ENCODE data around the gene OSGIN1.
A peak's percentile ranks its signal among the peaks of the same experiment; 100 is the strongest.

DNA sequence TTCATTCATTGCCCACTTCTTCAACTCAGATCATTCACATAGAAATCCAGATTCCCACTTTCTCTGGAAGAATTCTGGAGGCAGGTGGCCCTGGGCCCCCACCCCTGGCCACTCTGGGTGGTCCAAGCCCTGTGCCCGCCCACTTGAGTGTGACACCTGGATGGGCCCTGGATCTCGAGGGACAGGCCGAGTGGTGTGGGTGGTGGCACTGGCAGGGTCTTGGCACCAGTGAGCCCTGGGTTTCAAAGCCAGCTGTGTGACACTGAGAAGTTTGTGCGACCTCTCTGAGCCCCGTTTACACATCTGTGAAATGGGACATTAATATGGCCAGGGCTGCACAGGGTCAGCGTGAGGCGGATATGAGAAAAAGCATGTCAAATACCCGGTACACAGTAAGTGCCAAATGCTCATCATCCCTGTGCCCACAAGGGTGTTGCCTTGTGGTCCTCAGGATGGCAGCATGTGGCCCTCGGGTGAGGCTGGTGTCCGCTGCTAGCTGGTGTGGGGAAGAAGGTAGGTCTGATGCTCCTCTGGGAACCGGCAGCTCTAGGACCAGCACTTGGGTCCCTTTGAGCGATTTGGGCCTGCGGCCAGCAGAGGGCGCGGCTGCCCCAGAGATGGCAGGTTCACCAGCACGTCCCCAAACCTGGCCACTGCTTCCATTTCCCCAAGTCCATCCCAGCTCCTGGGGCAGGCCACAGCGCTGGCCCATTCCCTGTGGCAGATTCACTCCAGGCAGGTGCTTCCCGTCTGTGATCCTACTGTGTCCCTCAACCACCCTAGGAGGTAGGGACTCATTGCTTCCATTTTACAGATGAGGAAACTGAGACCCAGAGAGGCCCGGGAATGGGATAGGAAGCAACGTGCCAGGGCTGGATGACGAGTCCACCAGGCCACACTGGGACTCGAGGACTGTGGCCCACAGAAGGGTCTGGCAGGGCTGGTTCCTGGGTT is 3.6 kb downstream of the OSGIN1 start:
- TF ChIP-seq RORB (CRISPR knock-in tag; IDR thresholded peaks at IDR 0.05) = no peak
- TF ChIP-seq, protein P1, sequence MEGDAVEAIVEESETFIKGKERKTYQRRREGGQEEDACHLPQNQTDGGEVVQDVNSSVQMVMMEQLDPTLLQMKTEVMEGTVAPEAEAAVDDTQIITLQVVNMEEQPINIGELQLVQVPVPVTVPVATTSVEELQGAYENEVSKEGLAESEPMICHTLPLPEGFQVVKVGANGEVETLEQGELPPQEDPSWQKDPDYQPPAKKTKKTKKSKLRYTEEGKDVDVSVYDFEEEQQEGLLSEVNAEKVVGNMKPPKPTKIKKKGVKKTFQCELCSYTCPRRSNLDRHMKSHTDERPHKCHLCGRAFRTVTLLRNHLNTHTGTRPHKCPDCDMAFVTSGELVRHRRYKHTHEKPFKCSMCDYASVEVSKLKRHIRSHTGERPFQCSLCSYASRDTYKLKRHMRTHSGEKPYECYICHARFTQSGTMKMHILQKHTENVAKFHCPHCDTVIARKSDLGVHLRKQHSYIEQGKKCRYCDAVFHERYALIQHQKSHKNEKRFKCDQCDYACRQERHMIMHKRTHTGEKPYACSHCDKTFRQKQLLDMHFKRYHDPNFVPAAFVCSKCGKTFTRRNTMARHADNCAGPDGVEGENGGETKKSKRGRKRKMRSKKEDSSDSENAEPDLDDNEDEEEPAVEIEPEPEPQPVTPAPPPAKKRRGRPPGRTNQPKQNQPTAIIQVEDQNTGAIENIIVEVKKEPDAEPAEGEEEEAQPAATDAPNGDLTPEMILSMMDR (IDR thresholded peaks at IDR 0.05) = peak; percentile 93
- no peak for TF ChIP-seq TEAD4 (CRISPR knock-in tag; IDR thresholded peaks at IDR 0.05)
- no peak for TF ChIP-seq NR2C2 (CRISPR knock-in tag; IDR thresholded peaks at IDR 0.05)
- TF ChIP-seq, protein P2, sequence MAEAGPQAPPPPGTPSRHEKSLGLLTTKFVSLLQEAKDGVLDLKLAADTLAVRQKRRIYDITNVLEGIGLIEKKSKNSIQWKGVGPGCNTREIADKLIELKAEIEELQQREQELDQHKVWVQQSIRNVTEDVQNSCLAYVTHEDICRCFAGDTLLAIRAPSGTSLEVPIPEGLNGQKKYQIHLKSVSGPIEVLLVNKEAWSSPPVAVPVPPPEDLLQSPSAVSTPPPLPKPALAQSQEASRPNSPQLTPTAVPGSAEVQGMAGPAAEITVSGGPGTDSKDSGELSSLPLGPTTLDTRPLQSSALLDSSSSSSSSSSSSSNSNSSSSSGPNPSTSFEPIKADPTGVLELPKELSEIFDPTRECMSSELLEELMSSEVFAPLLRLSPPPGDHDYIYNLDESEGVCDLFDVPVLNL (CRISPR knock-in tag; IDR thresholded peaks at IDR 0.05; ENCODE audit: borderline replicate concordance, low read depth) = no peak
- TF ChIP-seq TCF7 (CRISPR knock-in tag; IDR thresholded peaks at IDR 0.05; ENCODE audit: low read depth) = no peak
- no peak for TF ChIP-seq ZNF138 (CRISPR knock-in tag; conservative IDR thresholded peaks at IDR 0.05)
- 0 out of 2 replicates have a peak, but pooled peaks have one; percentile 28 for TF ChIP-seq FOXP1 (CRISPR knock-in tag; IDR thresholded peaks at IDR 0.05; ENCODE audit: borderline replicate concordance)
- TF ChIP-seq, protein P3, sequence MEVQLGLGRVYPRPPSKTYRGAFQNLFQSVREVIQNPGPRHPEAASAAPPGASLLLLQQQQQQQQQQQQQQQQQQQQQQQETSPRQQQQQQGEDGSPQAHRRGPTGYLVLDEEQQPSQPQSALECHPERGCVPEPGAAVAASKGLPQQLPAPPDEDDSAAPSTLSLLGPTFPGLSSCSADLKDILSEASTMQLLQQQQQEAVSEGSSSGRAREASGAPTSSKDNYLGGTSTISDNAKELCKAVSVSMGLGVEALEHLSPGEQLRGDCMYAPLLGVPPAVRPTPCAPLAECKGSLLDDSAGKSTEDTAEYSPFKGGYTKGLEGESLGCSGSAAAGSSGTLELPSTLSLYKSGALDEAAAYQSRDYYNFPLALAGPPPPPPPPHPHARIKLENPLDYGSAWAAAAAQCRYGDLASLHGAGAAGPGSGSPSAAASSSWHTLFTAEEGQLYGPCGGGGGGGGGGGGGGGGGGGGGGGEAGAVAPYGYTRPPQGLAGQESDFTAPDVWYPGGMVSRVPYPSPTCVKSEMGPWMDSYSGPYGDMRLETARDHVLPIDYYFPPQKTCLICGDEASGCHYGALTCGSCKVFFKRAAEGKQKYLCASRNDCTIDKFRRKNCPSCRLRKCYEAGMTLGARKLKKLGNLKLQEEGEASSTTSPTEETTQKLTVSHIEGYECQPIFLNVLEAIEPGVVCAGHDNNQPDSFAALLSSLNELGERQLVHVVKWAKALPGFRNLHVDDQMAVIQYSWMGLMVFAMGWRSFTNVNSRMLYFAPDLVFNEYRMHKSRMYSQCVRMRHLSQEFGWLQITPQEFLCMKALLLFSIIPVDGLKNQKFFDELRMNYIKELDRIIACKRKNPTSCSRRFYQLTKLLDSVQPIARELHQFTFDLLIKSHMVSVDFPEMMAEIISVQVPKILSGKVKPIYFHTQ (CRISPR knock-in tag; IDR thresholded peaks at IDR 0.05) = no peak
- TF ChIP-seq ETV6 (CRISPR knock-in tag; IDR thresholded peaks at IDR 0.05) = no peak
- TF ChIP-seq, protein P4, sequence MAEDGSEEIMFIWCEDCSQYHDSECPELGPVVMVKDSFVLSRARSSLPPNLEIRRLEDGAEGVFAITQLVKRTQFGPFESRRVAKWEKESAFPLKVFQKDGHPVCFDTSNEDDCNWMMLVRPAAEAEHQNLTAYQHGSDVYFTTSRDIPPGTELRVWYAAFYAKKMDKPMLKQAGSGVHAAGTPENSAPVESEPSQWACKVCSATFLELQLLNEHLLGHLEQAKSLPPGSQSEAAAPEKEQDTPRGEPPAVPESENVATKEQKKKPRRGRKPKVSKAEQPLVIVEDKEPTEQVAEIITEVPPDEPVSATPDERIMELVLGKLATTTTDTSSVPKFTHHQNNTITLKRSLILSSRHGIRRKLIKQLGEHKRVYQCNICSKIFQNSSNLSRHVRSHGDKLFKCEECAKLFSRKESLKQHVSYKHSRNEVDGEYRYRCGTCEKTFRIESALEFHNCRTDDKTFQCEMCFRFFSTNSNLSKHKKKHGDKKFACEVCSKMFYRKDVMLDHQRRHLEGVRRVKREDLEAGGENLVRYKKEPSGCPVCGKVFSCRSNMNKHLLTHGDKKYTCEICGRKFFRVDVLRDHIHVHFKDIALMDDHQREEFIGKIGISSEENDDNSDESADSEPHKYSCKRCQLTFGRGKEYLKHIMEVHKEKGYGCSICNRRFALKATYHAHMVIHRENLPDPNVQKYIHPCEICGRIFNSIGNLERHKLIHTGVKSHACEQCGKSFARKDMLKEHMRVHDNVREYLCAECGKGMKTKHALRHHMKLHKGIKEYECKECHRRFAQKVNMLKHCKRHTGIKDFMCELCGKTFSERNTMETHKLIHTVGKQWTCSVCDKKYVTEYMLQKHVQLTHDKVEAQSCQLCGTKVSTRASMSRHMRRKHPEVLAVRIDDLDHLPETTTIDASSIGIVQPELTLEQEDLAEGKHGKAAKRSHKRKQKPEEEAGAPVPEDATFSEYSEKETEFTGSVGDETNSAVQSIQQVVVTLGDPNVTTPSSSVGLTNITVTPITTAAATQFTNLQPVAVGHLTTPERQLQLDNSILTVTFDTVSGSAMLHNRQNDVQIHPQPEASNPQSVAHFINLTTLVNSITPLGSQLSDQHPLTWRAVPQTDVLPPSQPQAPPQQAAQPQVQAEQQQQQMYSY (CRISPR knock-in tag; IDR thresholded peaks at IDR 0.05) = peak; percentile 69; the same call in 1 of the 2 replicates
- no peak for TF ChIP-seq ZNF263 (CRISPR knock-in tag; IDR thresholded peaks at IDR 0.05; ENCODE audit: low read depth)
- TF ChIP-seq ESRRA (CRISPR knock-in tag; IDR thresholded peaks at IDR 0.05; ENCODE audit: borderline replicate concordance) = no peak

All from WTC11 (cell line).